GM12873 (cell line): ENCODE measurements around the gene TMCO1.

Source experiments
- TF ChIP-seq, protein P1 (sequence below): IDR thresholded peaks from 2 replicates; pipeline ENCODE4 v1.5.1; 2012; ENCODE audit warnings: low read depth, mild to moderate bottlenecking, moderate library complexity, low read length, control low read depth; ENCODE audit not compliant: insufficient read depth; ENCODE audit errors: missing control alignments

The TMCO1 gene

DNA sequence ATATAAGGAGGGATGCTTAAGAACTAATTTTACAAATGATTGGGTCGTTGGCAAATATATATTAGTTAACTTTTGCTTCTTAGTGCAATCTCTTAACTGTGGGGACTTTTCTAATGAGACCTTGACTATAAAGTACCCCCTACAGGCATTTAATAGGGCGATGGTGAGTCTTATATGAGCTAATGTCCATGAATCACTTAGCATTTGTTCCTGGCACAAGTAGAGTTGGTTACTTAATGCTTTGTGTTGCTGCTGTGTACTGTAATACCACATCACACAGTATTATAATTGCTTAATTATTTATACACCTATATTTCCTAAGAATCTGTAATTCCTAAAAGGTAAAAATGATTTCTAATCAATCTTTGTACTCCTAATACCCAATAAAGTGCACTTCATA is 25.3 kb upstream of the TMCO1 start:
- TF ChIP-seq, protein P1, sequence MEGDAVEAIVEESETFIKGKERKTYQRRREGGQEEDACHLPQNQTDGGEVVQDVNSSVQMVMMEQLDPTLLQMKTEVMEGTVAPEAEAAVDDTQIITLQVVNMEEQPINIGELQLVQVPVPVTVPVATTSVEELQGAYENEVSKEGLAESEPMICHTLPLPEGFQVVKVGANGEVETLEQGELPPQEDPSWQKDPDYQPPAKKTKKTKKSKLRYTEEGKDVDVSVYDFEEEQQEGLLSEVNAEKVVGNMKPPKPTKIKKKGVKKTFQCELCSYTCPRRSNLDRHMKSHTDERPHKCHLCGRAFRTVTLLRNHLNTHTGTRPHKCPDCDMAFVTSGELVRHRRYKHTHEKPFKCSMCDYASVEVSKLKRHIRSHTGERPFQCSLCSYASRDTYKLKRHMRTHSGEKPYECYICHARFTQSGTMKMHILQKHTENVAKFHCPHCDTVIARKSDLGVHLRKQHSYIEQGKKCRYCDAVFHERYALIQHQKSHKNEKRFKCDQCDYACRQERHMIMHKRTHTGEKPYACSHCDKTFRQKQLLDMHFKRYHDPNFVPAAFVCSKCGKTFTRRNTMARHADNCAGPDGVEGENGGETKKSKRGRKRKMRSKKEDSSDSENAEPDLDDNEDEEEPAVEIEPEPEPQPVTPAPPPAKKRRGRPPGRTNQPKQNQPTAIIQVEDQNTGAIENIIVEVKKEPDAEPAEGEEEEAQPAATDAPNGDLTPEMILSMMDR, result no peak

DNA sequence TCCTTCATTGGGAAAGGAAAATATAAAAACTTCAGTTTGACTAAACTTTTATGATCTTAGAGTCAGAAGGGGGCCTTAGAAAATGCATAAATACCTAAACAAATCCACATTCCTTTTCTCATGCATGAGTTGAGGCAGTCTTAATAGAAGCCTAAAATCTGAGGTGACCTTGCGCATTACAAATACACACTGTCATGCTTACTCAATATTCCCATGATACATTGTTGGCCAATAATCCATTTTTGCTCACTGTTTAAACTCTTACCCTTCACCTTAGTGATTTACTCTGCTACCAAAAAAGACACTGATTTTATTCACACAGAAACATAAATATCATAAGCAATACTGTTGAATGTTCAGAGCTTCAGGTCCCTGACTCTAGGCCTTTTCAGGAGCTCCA is 19.1 kb upstream of the TMCO1 start:
- TF ChIP-seq, protein P1, result no peak

DNA sequence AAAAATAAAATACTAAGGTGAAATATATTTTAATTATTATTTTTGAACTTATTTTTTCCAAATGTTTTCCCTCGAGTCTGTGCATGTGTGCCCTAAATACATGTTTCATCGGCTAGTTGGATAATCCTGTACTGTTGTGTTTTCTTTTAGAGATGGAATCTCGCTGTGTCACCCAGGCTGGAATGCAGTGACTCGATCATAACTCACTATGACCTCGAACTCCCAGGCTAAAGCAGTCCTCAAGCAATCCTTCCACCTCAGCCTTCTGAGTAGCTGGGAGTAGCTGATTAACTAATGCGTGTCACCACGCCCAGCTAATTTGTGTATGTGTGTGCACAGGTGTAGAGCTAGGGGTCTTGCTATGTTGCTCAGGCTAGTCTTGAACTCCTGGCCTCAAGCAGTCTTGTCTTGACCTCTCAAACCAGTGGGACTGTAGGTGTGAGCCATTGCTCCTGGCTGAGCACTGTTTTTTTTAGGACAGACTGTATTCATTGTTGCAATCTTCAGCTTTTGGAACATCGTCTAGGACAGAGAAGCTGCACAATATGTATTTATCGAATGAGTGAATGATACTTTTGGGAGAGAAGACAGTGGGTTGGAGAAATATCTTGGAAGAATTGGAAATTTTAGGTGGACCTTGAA is 4.8 kb upstream of the TMCO1 start:
- TF ChIP-seq, protein P1, result no peak

DNA sequence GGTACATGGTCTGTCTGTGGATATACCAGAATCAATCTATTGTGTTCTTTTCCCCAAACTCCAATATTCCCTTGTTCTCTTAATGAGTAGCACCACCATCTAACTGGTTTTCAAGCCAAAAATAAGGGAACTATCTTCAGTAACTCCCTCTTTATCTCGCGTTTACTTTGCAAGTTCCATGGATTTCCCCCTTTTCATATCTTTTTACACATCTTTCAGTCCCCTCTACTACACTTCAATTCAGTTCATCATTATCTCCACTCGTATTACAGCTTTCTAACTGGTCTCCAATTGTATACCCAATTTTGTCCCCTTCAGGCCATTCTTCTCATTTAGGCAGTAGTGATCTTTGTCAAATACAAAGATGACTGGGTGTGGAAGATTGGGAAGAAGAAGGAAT is 4.1 kb upstream of the TMCO1 start:
- TF ChIP-seq, protein P1, result no peak

DNA sequence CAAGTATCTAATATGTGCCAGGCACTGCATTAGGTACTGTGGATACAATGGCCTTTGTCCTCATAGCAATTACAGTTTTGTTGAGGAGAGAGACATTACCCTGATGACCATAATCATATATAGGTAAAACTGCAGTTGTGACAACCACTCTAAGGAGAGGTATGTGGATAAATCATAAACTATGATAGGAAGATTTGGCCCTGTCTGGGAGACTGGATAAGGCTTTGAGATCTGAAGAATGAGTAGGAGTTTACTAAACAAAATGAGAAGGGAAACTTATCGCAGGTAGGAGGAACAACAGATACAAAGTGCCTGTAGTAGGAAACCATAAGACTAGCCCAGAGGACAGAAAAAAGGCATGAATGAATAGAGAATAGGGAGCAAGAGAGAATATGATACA is 4.4 kb downstream of the TMCO1 start:
- TF ChIP-seq, protein P1, result no peak

DNA sequence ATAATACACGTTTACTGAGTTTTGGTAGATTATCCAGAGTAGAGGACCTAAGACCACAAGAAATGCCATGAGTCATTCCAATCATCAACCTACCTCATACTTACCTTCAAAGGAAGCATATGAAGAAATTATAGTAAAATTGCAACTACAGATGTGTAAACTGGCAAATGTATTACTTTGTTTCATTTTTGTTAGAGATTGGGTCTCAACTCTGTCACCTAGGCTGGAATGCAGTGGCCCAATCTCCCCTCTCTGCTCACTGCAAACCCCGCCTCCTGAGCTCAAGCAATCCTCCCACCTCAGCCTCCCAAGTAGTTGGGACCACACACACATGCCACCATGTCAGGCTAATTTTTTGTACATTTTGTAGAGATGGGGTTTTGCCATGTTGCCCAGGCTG is 5.2 kb downstream of the TMCO1 start:
- TF ChIP-seq, protein P1, result no peak

DNA sequence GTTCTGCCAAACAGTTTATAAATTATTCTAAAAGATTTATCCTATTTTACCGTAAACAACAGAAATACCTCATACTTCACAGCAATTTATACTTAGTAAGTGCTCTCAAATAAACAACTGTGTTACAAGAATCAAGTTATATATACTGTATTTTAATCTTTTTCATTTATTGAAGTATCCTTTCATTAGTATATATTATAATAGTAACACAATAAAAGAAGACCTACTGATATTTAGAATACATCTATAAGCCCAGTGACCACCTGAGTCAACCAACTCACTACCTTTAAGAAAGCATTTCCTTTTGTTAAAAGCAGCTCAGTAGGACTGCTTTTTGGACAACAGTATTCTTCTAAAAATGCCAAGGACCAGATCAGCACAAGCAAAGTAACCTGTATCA is 5.9 kb downstream of the TMCO1 start:
- TF ChIP-seq, protein P1, result no peak

DNA sequence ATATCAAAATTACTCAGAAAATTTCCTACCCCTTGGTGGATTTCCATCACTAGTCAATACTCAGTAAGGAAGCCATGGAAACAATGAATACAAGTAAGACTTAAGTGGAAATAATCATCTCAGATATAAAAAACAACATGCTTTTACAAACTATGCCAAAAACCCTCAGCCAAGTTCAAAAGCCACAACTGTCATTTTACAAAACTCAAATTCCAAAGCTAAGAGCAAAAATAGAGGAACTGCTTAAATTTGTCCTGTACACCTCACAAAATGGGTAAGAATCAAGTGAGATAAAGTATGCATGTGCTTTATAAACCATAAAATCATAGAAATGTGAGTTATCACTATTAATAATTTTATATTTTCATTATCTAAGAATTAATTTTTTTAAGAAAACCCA is 9.6 kb downstream of the TMCO1 start:
- TF ChIP-seq, protein P1, result no peak
